Prostate gland (tissue), 2 donors: ENCODE measurements around the gene MARK2. TPM values are rescaled to one million over a fixed set of nuclear protein-coding genes. Genes with fewer than 3 reads are reported as not detected.
A peak's percentile ranks its signal among the peaks of the same experiment; 100 is the strongest.

Experiments used
- DNase-seq: peaks from one replicate; pipeline ENCODE4 v3.0.0-alpha.2; 2019; ENCODE audit warnings: low spot score
- H3K27ac ChIP-seq, 2 donors: fragments of 200-600 bp; sonication (generic); 2 replicates each; pipeline ENCODE4 v1.5.1; 2017 to 2019
- H3K27me3 ChIP-seq: fragments of 200-600 bp; sonication (generic); replicated peaks from 2 replicates; pipeline ENCODE4 v1.5.1; 2019; ENCODE audit not compliant: insufficient read depth
- H3K36me3 ChIP-seq, 2 donors: fragments of 200-600 bp; sonication (generic); 1 replicate in 1 of 2; 2 replicates in 1 of 2; pipeline versions ENCODE4 v1.5.1 to v1.8.1; 2017 to 2019
- H3K4me1 ChIP-seq: fragments of 200-600 bp; sonication (generic); replicated peaks from 2 replicates; pipeline ENCODE4 v1.5.1; 2019
- H3K4me3 ChIP-seq, 2 donors: fragments of 200-600 bp; sonication (generic); 2 replicates each; pipeline ENCODE4 v1.5.1; 2017 to 2019
- H3K9me3 ChIP-seq: fragments of 200-600 bp; sonication (generic); 2 replicates; pipeline ENCODE4 v1.5.1; 2017
- POLR2A ChIP-seq: fragments of 450-650 bp; IDR thresholded peaks from one replicate; pipeline ENCODE4 v1.6.1; 2016; ENCODE audit warnings: antibody characterized with exemption, mild to moderate bottlenecking
- POLR2AphosphoS5 ChIP-seq: sonication (generic); formaldehyde crosslinking; IDR thresholded peaks from one replicate; pipeline ENCODE4 v1.6.1; 2017; ENCODE audit warnings: antibody characterized with exemption
- WGBS: methylation state at CpG from one replicate; pipeline ENCODE4 v1.1.5; 2018; 5-methylcytosine and 5-hydroxymethylcytosine counted together
- intact Hi-C: fragments of 100-400 bp; cut with DNase I; formaldehyde crosslinking; loops from one replicate; pipeline ENCODE4 v1.14.2; 2022
- small RNA-seq, 2 donors: library from RNA; depleted of rRNA; stranded (forward); fragments of <200 nt; gene quantifications; one replicate each; pipeline ENCODE3, GENCODE V24; 2016
- total RNA-seq, 2 donors: library from RNA; depleted of rRNA; stranded (reverse); fragments of >200 nt; gene quantifications; one replicate each; pipeline ENCODE4 v1.1.0, GENCODE V29; 2016
- TF ChIP-seq, protein P1 (sequence below), 4 experiments: fragments of 200-600 bp in 2 of 4; fragments of 450-650 bp in 2 of 4; sonication (generic) in 2 of 4; IDR thresholded peaks; 1 replicate in 3 of 4; 2 replicates in 1 of 4; pipeline ENCODE4 v1.5.1; 2016 to 2019; ENCODE audit warnings: antibody characterized with exemption in 4 of 4, mild to moderate bottlenecking in 2 of 4, moderate library complexity in 2 of 4

Gene MARK2
- total RNA-seq, 2 donors from 2014 or later, result 65.4 to 67.2 TPM

GRCh38 chr11:63951779-63952536, 113.0 kb downstream of the MARK2 start:
- Histone ChIP-seq H3K4me3 (no peak overlapping the region), H3K36me3 (peaks cover 0 to 7% of the 10 kb centered on the region in 2 donors), H3K9me3 (no peaks in the 10 kb centered on the region), H3K27me3 (no peaks in the 10 kb centered on the region), H3K27ac (peak overlapping the region; percentile 28 to 40), H3K4me1 (no peaks in the 10 kb centered on the region)
- TF ChIP-seq POLR2AphosphoS5 (no peak), POLR2A (no peak)
- TF ChIP-seq, protein P1, sequence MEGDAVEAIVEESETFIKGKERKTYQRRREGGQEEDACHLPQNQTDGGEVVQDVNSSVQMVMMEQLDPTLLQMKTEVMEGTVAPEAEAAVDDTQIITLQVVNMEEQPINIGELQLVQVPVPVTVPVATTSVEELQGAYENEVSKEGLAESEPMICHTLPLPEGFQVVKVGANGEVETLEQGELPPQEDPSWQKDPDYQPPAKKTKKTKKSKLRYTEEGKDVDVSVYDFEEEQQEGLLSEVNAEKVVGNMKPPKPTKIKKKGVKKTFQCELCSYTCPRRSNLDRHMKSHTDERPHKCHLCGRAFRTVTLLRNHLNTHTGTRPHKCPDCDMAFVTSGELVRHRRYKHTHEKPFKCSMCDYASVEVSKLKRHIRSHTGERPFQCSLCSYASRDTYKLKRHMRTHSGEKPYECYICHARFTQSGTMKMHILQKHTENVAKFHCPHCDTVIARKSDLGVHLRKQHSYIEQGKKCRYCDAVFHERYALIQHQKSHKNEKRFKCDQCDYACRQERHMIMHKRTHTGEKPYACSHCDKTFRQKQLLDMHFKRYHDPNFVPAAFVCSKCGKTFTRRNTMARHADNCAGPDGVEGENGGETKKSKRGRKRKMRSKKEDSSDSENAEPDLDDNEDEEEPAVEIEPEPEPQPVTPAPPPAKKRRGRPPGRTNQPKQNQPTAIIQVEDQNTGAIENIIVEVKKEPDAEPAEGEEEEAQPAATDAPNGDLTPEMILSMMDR (IDR thresholded peaks at IDR 0.05), result no peak
- WGBS, result 47% methylated on average over 20 of the region's 20 CpGs
- DNase-seq, result peak; percentile 34
- intact Hi-C loops, result no loop called here

DNA sequence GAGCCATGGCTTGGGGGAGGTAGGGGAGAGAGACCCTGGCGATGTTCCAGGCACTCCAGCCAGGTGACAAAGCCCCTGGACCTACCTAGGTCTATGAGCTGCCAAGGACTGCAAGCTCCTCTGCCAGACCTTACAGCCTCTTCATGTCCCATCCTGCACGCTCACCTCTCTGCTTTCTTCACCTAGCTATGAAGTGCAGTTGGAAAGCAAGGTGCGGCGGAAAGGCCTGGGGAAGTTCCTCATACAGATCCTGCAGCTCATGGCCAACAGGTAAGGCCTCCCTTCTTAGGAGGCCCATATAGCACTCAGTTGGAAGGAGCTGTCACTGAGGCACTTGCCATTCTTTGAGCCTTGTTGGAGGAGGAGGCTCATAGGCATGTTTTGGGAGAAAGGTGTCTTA, 113.7 kb downstream of the MARK2 start:
- Histone ChIP-seq H3K4me3 (no peak overlapping the region), H3K9me3 (no peaks in the 10 kb centered on the region), H3K4me1 (no peaks in the 10 kb centered on the region), H3K27me3 (no peaks in the 10 kb centered on the region), H3K36me3 (peaks cover 0 to 7% of the 10 kb centered on the region in 2 donors), H3K27ac (peak overlapping the region; percentile 28 to 40)
- peak; percentile 20 for DNase-seq
- 58% methylated on average over 4 of the region's 4 CpGs for WGBS
- intact Hi-C loops, result no loop called here
- TF ChIP-seq, protein P1 (IDR thresholded peaks at IDR 0.05), result no peak
- TF ChIP-seq POLR2A (no peak), POLR2AphosphoS5 (no peak)

DNA sequence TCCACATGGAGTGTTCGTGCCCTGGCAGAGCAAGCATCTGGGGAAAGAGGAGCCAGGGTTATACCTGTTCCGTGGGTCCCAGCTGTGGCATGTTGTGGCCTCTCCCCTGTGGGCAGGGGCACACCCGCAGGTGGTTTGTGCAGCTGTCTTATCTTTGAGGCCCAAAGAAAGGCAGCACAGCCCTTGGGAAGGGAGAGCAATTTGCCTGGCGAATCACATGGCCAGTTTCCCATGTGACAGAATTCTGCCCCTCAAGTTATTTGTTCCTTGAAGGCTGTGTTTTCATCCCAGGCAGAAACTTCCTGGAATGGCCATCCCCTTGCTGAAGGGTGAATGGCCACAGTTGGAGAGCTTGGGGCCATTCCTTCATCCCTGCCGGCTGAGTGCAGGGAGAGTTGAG, 119.1 kb downstream of the MARK2 start:
- intact Hi-C loops, result no loop called here
- WGBS, result 60% methylated on average over 5 of the region's 5 CpGs

More for the DNA sequence above, 119.1 kb downstream of the MARK2 start:
- no peak overlapping the region for H3K4me3 ChIP-seq
- H3K27ac ChIP-seq, result no peak overlapping the region
- H3K36me3 ChIP-seq, result peaks cover 0 to 7% of the 10 kb centered on the region in 2 donors
- H3K27me3 ChIP-seq, result no peaks in the 10 kb centered on the region
- no peaks in the 10 kb centered on the region for H3K9me3 ChIP-seq
- no peaks in the 10 kb centered on the region for H3K4me1 ChIP-seq
- TF ChIP-seq POLR2A (no peak), POLR2AphosphoS5 (no peak)
- TF ChIP-seq, protein P1 (IDR thresholded peaks at IDR 0.05), result no peak
- DNase-seq, result no peak

Small RNAs within 50 kb of the gene (small RNA-seq; reads per million reads assigned to genes)
- gene AP006289.1, result 0 reads per million in 2 donors
- 0 reads per million in 2 donors for gene RN7SL596P
- gene RNU6-1306P, result 0 reads per million in 2 donors

Other genes with a start within 250 kb of the MARK2 start
- gene PLAAT3, start 224.7 kb upstream of the MARK2 start, total RNA-seq, result 100 to 1,000 TPM in 1 of 2 donors, 1 to 10 TPM in 1; 7.0 to 118 TPM
- 10 to 100 TPM; 46.7 to 64.3 TPM for gene ATL3, start 167.7 kb upstream of the MARK2 start, total RNA-seq
- gene RTN3, start 157.6 kb upstream of the MARK2 start, total RNA-seq, result 10 to 100 TPM; 74.1 to 88.8 TPM
- 10 to 100 TPM; 13.9 to 32.7 TPM for gene ZFTA, start 70.3 kb upstream of the MARK2 start, total RNA-seq
- 10 to 100 TPM; 17.8 to 36.2 TPM for gene SPINDOC, start 25.7 kb upstream of the MARK2 start, total RNA-seq
- gene RCOR2, start 78.1 kb downstream of the MARK2 start, total RNA-seq, result 1 to 10 TPM in 1 of 2 donors, under 1 TPM in 1; 0.64 to 3.3 TPM
- gene NAA40, start 99.9 kb downstream of the MARK2 start, total RNA-seq, result 10 to 100 TPM; 23.3 to 24.7 TPM
- gene COX8A, start 135.5 kb downstream of the MARK2 start, total RNA-seq, result 1,000 to 10,000 TPM in 1 of 2 donors, 100 to 1,000 TPM in 1; 597 to 1,196 TPM
- gene OTUB1, start 147.3 kb downstream of the MARK2 start, total RNA-seq, result 100 to 1,000 TPM in 1 of 2 donors, 10 to 100 TPM in 1; 79.6 to 118 TPM
- gene FLRT1, start 196.8 kb downstream of the MARK2 start, total RNA-seq, result under 1 TPM; 0.36 to 0.57 TPM